Testis (tissue), 3 donors: ENCODE measurements around the gene WLS. TPM values are rescaled to one million over a fixed set of nuclear protein-coding genes. Genes with fewer than 3 reads are reported as not detected.

Experiments used
- DNase-seq: peaks from one replicate; pipeline ENCODE4 v3.0.0-alpha.2; 2019
- H3K27ac ChIP-seq, 2 donors: fragments of 200-600 bp; sonication (generic); one replicate each; pipeline ENCODE4 v1.5.1; 2019
- H3K27me3 ChIP-seq: fragments of 200-600 bp; sonication (generic); one replicate; pipeline ENCODE4 v1.5.1; 2019
- H3K36me3 ChIP-seq: fragments of 200-600 bp; sonication (generic); one replicate; pipeline ENCODE4 v1.5.1; 2017; ENCODE audit warnings: low read depth; ENCODE audit errors: missing control alignments
- H3K4me1 ChIP-seq: fragments of 200-600 bp; sonication (generic); one replicate; pipeline ENCODE4 v1.5.1; 2019
- H3K4me3 ChIP-seq, 2 donors: fragments of 200-600 bp; sonication (generic); one replicate each; pipeline ENCODE4 v1.5.1; 2017 to 2019
- H3K9me3 ChIP-seq: fragments of 200-600 bp; sonication (generic); one replicate; pipeline ENCODE4 v1.5.1; 2017
- CTCF ChIP-seq, 3 experiments: fragments of 450-650 bp in 2 of 3; fragments of 200-600 bp in 1 of 3; sonication (generic) in 1 of 3; IDR thresholded peaks; one replicate each; pipeline ENCODE4 v1.5.1; 2016 to 2019; ENCODE audit warnings: antibody characterized with exemption in 3 of 3, mild to moderate bottlenecking in 2 of 3, moderate library complexity in 1 of 3
- POLR2A ChIP-seq: fragments of 450-650 bp; IDR thresholded peaks from one replicate; pipeline ENCODE4 v1.6.1; 2017; ENCODE audit warnings: antibody characterized with exemption, mild to moderate bottlenecking, moderate library complexity
- WGBS, 2 donors: methylation state at CpG; one replicate each; pipeline ENCODE4 v1.1.5; 2018; 5-methylcytosine and 5-hydroxymethylcytosine counted together
- intact Hi-C: fragments of 100-400 bp; cut with DNase I; formaldehyde crosslinking; loops from one replicate; pipeline ENCODE4 v1.15.1; 2023; ENCODE audit warnings: low total_unique reads
- microRNA counts, 2 donors: library from miRNA; unstranded; fragments of <30 nt; microRNA quantifications; one replicate each; lab custom pipeline; 2016
- microRNA-seq, 2 donors: library from miRNA; unstranded; fragments of <30 nt; microRNA quantifications; one replicate each; pipeline ENCODE4, GENCODE V29; 2016; ENCODE audit warnings: borderline number of aligned reads in 2 of 2, borderline replicate concordance in 1 of 2
- polyA plus RNA-seq: library from polyadenylated mRNA; stranded (reverse); fragments of 350-450 nt; fragmentation: Illumina TruSeq; extraction: RNeasy Lipid Tissue Mini Kit (QIAGEN cat#74804); gene quantifications from one replicate; pipeline ENCODE4 v1.2.3, GENCODE V29; 2014; ENCODE audit warnings: low read depth, low replicate concordance; ENCODE audit not compliant: insufficient read depth
- small RNA-seq, 2 donors: library from RNA; depleted of rRNA; stranded (forward); fragments of <200 nt; gene quantifications; one replicate each; pipeline ENCODE3, GENCODE V24; 2016
- total RNA-seq, 2 donors: library from RNA; depleted of rRNA; stranded (reverse); fragments of >200 nt; gene quantifications; one replicate each; pipeline ENCODE4 v1.2.3, GENCODE V29; 2016

Gene WLS
- total and polyA plus RNA-seq, 3 donors from 2014 or later = 32.6 to 93.7 (median 75.5) TPM

- H3K4me3 ChIP-seq = no peak overlapping the region
- intact Hi-C loops = no loop called here
- no peaks in the 10 kb centered on the region for H3K36me3 ChIP-seq
- 77 to 93% methylated on average over 2 of the region's 2 CpGs for WGBS, 2 donors
- no peaks in the 10 kb centered on the region for H3K27me3 ChIP-seq
- no peaks in the 10 kb centered on the region for H3K4me1 ChIP-seq
- no peak for DNase-seq
- no peak overlapping the region for H3K27ac ChIP-seq
- TF ChIP-seq POLR2A (no peak), CTCF (IDR thresholded peaks at IDR 0.05) (no peak)
- H3K9me3 ChIP-seq = no peaks in the 10 kb centered on the region
These were observed 153.7 kb downstream of the WLS start for GRCh38 chr1:68078647-68079046.

MicroRNAs within 50 kb of the gene (microRNA counts, 767-probe panel; counts per million panel counts)
- microRNA hsa-miR-1262 (lab: Ali Mortazavi, UCI) = 0 to 152 counts per million in 2 donors

Small RNA genes lying within 50 kb of the gene (microRNA-seq; reads per million reads assigned to microRNA genes)
- 6.9 to 24.3 reads per million in 2 donors for gene MIR1262

Small RNA genes lying within 50 kb of the gene (small RNA-seq; reads per million reads assigned to genes)
- gene COX6B1P7 = 0 reads per million in 2 donors
- gene MIR1262 = 1.4 to 4.3 reads per million in 2 donors

Other genes with a start within 250 kb of the WLS start
- 1 to 10 TPM in 1 of 2 donors, under 1 TPM in 1; 0.39 to 2.0 TPM for gene DIRAS3, start 181.9 kb downstream of the WLS start, total RNA-seq
- 13.8 TPM for gene DIRAS3, start 181.9 kb downstream of the WLS start, polyA plus RNA-seq
- gene RPE65, start 217.4 kb upstream of the WLS start, total RNA-seq = under 1 TPM in 1 of 2 donors, not detected in 1; 0.16 TPM
- gene RPE65, start 217.4 kb upstream of the WLS start, polyA plus RNA-seq = 0.42 TPM